Superior temporal gyrus (tissue), 1 donor: ENCODE results near the gene SKOR1.

ENCODE experiments used
- DNase-seq: peaks from one replicate; pipeline ENCODE4 v3.0.0-alpha.2; 2016; ENCODE audit errors: extremely low spot score

SKOR1 gene

DNA sequence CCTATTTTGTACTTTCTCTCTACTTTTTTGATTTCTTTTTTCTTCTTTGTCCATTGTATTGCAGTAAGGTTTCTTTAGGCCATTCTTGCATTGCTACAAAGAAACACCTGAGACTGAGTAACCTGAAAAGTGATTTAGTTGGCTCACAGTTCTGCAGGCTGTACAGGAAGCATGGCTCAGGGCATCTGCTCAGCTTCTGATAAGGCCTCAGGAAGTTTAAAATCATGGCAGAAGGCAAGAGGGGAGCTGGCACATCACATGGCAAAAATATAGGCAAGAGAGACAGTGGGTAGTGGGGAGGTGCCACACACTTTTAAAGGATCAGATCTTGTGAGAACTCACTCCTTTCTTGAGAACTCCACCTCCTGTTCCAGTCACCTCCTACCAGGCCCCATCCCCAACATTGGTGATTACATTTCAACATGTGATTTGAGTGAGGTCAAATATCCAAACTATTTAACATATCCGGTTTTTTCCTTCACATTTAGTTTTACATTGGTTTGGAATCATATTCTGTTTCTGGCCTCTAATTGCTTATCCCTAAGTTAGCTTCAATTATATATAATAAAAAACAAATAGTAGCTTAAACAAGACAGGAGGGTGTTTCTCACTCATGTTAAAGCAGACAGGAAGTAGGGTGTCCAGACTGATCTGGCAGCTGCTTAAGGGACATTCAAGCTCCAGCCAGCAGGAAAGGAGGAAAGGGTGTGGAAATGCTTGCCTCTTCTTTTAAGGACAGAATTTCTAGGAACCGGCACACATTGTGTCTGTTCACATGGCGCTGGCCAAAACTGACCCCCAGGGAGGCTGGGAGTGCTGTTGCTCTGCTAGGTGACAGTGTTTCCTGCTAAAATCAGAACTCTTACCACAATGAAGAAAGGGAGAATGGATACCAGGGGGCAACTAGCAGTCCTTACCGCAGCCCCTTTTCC lies 28.8 kb upstream of the SKOR1 start:
- DNase-seq = no peak

DNA sequence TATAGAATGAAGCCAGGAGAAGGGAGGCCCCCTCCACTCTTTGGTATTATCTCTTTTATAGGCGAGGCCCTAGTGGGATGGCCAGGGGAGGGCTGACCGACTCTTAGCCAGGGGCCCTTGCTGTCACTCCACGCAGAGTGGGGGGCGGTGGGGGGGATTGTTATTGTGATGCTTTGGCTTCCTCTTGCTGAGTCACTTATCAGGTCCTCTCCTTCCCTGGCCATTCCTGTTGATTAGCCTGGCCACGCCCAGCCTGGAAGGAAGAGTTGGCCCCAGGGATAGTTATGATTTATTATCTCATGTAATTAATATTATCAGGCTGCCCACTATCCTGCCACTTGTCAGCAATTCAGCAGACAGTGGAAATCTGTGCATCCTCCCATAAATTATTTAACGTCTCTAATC lies 25.5 kb upstream of the SKOR1 start:
- no peak for DNase-seq

DNA sequence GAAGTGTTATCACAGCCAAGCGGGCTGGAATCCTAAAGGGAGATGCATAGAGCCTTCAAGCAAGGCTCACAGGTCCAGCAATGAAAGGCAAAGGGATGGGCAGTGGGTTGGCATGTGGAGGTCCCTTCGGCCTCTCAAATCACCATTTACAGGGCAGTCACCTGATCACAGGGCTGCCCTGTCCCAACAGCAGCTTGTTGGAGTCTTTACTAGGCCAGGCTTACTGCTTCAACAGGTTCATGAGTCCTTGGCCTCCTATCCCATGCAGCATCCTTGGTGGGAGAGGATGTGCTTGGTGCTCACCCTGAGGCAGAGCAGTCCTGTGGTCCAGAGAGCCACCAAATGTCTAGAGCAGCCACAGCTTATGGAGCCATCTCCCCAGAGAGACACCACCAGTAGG lies 24.2 kb upstream of the SKOR1 start:
- no peak for DNase-seq

DNA sequence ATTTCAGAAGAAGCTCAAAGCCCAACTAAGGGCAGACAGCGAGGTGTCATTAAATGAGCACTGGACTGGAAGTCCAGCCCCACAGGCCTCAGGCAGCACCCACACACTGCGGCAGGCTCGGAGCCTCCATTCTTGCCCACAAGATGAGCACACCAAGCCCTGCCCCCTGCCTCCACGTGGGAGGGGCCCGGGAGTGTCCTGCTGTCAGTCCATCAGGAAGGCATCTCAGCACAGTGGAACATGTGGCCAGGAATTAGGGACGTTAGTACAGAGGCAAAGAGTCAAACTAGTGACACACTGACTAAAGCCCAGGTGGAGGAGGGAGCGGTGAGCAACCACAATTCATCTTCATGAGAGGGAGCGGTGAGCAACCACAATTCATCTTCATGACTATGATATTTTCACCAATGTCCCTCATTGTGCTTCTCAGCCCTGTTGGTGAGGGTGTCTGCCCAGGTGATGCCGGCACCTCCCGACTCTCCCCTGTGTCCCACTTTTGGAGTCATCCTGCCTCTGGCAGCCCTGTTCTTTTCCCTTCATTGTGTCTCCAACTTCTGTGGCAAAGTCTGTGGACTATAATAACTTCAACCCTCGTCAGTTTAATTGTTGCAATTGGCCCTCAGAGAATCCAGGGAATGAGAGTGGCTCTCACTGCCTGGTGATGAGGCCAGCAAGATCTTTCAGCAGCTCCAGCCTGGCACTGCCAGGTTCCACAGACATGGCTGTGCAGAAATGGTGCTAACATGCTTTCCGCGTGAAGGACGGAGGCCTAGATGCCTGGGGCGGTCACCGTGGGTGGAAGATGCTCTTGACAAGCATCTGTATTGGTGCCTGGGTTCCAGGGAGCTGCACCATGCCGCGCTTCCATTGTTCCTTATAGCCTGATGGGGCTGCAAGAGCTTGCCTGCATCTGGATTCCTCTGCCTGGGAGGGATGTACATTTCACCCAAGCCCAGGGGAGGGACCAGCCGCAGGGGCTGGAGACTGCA lies 23.1 kb upstream of the SKOR1 start:
- DNase-seq = no peak

DNA sequence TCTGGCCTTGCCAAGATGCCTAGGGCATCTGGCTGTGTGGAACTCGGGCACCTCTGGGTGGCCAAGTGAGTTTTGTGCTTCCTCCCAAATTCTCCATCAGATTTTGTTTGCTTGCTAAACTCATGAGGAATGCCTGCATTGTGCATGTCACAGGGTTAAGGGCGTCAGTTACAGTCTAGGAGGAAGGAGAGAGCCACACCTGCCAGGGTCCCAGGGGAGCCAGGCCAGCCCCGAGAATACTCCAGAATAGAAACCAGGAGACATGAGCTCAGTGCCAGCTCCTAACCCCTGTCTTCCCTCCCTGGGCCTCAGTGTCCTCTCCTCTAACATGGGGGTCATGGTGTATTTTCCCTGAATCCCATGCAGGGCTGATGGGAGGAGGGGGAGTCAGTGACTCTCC lies 22.0 kb upstream of the SKOR1 start:
- DNase-seq = no peak

DNA sequence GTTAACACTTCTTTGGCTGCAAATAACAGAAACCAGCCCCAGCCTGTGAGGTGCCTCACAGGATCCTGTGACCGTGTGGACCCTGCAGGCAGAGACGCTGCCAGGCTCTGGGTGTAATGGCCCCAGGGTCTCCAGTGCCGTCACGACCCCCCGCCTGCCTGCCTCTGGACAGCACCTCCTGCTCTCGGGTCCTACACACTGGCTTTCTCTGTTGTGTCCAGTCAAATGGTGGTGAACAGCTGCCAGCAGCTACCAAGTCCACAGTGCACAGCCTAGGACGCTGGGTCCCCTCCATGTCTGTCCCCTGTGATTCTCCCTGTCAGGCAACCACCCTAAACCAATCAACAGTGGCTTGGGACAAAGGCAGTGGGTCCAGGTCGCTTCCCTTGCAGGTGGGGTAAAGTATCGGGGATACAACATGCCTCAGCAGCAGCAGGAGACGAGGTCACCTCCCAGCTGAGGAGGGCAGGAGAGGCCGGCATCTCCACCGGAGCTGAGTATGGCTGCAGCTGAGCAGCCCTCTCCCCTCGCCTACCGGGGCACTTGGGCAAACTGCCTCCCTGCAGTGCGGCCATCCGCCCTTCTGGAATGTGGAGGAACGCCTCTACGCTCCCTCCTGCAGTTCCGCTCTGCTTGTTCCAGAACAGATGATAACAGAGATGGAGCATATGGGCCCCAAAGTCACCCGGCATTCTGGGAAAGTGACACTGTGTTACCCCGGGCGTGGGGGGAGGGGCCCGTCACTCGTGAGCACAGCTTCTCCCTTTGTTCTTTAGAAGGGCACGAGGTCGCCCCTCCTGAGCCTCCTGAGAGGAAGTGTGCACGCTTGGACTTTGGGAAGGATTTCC lies 21.1 kb upstream of the SKOR1 start:
- no peak for DNase-seq

DNA sequence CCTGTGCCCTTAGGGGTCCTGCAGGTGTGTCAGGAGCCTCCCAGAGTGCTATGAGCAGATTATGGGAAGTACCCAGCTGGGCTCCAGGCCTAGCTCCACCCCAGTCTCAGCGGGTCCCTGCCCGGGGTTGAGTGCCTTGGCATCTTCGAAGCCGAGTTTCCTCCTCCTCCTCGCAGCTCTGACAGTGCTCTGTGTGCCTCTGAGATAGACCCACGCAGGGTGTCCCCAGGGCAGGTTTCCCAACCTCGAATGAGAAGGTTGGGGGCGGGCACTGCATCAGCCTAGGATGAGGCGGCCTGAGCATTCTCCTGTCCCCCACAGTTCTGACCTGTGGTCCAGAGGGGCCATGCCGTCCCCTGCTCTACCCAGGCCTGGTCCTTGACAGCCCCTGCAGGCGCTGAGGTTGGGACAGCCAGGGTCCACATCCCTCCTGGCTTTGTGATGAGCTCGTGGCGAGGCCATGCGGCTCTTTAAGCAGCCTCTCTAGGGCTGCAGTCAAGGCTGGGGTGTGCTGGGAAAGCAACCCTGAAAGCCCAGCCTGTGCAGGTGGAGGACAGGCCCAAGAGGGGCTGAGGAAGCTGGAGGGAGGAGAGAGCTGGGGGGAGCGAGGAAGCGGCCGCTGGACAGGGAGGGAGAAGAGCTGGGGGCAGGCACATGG lies 20.2 kb upstream of the SKOR1 start:
- DNase-seq = no peak

DNA sequence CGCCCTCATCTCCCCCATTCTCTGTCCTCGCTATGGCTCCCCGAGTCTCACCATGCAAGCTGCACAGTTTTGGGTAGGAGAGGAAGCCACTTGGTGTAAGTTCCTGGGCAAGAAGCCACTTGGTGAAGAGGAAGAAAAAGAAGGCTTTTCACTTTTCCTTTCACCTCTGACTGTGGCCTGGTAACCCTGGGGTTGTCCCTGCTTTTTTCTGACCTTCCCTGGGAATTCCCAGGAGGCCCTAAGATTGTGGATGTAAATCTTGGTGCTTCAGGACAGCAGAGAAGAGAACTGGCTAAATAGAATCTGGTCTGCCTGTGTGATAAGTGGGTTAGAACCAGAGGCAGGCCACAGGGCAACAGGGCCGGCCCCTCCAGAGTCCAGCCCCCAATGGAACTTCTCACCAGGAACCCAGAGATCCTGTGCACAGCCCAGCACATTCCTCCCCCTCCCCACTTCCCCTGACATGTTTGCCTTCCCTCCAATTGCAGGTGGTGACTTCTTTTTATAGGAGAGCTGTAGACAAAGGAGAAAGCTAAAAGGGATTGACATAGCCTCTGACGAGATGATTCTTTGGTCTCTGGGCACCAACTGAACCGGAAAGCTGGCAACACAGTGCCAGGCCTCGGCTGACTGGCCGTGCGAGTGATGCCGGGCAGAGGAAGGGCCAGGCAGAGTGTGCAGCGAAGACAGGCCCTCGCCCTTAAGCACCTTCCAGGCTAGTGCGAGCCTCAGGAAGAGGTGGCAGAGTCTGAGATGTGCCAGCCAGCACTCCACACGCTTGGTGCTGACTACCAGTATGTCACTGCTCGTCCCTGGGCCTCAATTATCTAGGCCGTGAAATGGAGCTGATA lies 19.4 kb upstream of the SKOR1 start:
- DNase-seq = no peak

DNA sequence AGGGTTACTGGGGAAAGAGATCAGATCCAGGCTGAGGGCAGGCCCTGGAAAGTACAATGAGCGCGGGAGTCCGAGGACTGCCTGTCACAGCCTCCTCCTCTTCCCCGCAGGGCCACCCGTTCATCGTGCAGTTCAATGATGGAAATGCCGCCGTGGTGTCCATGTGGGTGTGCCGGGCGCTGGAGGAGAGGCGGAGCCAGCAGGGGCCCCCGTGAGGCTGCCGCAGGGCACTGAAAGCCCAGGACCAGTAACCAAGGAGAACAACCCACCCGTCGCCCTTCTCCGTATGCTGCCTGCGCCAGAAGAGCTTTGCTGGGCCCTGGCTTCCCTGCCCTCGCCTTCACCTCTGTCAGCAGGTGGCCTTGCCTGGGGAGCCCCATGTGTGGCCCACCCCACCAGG lies 18.8 kb upstream of the SKOR1 start:
- no peak for DNase-seq

DNA sequence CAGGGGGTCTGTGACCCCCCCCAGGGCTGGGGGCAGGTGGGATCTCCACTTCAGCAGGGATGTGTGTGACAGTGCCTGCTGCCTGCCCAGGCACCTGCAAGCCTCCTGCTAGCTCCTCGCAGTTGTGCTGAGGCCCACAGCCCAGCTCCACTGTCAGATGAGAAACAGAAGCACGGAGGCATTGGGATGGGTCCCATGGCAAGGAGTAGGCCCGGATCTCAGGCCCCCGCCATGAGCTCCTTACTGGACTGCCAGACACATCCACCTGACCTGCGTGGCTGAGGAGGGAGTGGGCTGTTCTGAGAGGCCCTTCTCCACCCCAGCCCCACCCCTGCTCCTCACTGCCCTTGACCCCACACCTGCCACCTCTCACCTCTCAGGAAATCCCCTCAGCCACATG lies 18.2 kb upstream of the SKOR1 start:
- no peak for DNase-seq

DNA sequence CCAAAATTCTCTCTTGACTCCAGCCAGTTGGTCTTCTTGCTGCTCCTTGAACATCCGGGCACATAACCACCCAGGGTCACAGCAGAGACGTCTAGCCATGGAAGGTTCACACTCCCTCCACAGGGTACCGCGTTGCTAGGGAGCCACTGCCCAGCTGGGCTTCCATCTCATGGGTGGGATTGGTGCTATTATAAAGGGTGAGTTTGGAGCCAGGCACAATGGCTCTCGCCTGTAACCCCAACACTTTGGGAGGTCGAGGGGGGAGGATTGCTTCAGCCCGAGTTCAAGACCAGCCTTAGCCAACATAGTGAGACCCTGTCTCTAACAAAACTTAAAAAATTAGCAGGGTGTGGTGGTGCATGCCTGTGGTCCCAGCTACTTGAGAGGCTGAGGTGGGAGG lies 17.5 kb upstream of the SKOR1 start:
- no peak for DNase-seq

DNA sequence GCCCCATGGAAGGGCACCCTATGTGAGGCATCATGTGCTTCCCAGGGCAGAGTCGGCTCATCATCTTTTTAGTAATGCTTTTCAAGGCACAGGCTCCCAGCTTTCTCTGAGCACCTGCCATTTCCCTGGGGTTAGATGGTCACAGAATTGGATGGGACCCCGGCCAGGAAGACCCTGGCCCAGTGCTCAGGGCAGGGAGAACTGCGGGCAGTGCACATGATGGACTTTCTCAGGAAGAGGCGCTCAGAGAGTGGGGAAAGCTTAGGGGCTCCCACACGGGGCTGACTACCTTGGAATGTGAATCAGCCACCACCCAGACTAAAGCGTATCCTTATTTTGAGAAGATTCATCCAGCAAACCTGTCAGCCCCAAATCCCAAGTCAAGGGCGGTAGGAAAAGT lies 16.5 kb upstream of the SKOR1 start:
- no peak for DNase-seq

DNA sequence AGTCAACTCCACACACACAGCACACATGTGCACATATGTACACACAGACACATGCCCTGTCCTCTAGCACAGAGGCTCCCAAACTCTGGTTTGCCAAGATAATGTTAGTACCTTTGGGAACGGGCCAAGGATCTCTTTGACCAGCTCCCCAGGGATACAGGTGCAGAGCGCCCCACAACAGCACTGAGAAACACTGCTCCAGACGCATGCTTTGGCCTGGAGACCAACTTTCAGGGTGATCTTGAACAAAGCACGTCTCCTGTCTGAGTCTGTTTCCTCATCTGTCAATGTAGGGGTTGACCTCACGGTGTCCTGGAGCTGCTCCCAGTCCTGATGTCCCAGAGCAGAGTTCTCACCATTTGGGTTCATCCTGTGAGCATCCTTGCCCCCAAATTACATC lies 15.9 kb upstream of the SKOR1 start:
- DNase-seq = no peak

DNA sequence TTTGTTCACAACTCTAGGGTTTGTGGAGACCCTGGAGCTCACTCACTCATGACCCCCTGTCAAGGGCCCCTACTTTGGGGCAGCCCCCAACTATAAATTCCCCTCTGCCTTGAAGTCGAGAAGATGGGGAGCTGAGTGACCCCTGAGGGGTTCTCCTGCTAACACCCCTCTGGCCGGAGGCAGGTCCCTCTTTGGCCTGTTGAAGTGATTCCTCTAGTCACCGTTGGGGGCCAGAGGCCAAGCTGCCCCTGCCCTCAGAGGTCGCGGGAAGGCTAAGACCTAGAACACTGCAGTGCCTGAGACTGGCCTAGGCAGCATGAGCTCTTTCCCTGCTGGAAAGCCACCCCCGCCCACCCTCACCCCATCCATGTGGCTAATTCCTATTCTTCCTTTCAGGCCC lies 15.4 kb upstream of the SKOR1 start:
- no peak for DNase-seq

DNA sequence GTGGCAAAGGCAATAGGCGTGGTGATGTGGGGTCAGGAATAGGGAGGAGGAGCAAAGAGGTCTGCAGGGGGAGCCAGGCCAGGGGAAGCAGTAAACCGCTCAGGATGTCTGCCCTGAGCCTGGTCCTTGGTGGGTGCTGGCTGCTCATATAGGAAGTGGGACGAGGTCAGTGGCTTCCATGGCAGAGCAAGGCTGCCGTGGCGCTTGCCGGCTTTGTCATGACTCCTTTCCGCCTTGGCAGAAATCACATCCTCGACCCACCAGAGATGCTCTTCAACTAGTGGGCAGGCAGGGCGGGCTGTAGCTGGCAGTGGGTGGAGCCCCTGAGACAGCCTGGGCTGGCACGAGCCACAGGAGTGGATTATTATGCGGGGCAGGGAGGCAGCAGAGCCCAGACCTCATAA lies 13.1 kb upstream of the SKOR1 start:
- DNase-seq = no peak

DNA sequence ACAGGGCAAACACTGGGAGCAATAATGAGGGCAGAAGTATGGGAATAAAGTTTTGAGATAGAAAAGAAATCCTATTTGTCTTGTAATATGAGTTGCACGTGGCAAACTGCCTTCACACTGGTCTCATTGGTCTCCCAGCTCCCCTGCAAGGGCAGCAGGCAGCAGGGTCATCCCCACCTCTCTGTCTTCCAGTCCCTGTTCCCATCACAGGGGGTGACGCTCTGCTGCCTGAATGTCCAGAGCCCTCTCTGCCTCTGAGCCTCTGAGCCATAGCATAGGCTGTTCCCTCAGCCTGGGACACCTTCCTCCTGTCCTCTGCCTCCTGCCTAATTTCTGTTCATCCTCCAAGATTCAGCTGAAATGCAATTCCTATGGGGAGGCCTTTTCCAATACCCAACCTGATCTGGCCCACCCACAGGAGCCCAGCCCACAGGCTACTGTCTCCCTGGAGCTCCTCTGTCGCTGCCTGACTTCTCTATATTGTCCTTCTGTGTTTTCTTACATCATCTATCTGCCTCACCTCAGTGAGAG lies 12.1 kb upstream of the SKOR1 start:
- no peak for DNase-seq

DNA sequence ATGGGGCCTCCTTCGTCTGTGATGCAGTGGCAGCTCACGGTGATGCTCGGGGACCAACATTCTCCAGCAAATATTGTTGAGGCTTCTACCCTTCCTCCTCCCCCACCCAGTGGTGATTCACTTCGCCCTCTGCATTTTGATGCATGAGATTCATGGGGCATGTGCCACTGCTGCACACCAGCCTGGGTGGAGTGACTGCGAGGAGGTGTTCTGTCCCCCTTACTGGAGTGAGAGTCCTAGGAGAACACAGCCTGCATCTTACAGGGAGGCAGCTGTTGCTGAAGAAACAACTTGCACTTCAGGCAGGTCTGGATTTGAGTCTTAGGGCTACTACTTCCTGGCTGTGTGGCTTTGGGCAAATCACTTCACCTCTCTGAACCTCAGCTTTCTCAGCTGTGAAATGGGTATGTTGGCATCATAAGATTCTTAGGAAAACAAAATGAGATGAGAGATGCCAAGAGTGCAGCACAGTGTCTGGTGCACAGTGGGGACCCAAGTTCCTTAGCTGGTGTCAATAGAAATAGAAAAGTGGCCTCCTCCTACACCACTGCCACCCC lies 10.2 kb upstream of the SKOR1 start:
- DNase-seq = no peak

DNA sequence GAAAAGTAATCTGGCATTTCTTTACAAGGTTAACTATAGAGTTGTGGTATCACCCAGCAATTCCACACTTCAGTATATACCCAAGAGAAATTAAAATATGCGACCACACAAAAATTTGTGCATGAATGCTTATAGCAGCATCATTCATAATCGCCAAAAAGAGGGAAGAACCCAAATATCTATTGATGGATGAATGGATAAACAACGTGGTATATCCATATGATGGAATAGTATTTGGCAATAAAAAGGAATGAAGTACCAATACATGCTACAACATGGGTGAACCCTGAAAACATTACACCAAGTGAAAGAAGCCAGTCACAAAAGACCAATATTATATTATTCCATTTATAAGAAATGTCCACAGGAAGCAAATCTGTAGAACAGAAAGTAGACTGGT lies 8.6 kb upstream of the SKOR1 start:
- no peak for DNase-seq

DNA sequence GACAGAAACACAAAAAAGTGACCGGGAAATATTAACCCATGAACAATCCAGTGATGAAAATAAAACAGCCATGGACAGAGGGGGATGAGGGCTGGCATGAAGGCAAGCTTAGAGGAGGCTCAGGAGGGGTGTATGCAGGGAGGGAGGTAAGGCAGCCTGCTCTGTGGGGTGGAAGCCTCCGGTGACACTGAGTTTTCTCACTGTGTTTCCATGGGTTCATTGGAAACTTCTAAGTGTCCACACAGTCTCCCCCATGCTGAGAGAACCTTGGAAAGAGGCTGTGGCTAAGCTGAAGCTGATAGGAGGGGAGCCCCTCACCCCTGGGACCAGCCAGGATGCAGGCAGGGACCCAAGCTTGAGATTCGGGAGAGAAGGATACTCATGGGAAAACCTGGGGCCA lies 6.8 kb upstream of the SKOR1 start:
- no peak for DNase-seq

DNA sequence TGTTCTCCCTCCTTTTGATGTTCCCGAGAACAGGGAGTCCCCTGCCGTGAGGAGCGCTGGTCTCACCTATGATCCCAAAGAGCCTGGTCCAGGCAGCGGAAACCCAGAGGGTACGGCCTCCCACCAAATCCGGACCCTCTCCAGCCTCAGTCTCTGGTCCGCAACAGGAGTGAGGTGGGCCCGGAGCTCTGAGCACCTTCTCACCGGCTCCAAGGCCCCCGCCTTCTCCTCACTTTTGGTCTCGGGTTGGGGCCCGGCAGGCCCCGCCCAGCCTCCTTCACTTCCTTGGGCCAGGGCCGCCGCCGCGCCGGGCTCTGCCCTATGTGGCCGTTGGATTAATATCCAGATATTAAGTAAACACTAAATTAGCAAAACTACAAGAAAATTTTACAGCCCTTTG lies 5.7 kb upstream of the SKOR1 start:
- DNase-seq = no peak
